ENCODE measurements around the gene MANEA.

DNA sequence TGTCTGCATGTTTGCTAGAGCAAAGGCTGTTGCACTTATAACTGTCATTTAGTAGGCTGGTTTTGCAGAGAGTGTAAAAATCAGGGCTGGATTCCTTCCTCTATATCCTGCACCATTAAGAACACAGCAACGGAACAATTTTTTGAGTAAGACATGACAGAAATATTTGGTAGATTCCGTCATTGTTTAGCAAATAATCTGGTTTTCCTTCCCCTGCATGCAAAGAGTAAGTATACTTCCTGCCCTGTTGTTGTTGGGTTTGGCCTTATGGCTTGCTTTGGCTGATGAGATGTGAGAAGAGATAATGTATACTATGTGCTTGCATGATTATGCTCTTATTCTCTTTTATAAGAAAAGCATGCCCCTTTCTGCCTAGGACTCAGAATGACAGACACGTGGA is 23.8 kb downstream of the MANEA start:
- TF ChIP-seq CTCF (IDR thresholded peaks at IDR 0.05): no peak
- no peak for TF ChIP-seq EZH2phosphoT487 (IDR thresholded peaks at IDR 0.05; ENCODE audit: borderline replicate concordance, low read depth)
- TF ChIP-seq SMC3 (IDR thresholded peaks at IDR 0.05; ENCODE audit: low read depth, low read length): no peak
- no peak for TF ChIP-seq TCF12 (IDR thresholded peaks at IDR 0.05)
- no peak for TF ChIP-seq REST (IDR thresholded peaks at IDR 0.05; ENCODE audit: low read depth, low read length)
- no peak for TF ChIP-seq YY1 (IDR thresholded peaks at IDR 0.05; ENCODE audit: low read depth)
- TF ChIP-seq SIN3A (IDR thresholded peaks at IDR 0.05; ENCODE audit: borderline replicate concordance, low read depth, low read length): no peak

Measured in SK-N-SH (cell line).